GM13977 (cell line): ENCODE data around the gene ADAM8.
"Not testable (repeated sequence)": the region's sequence is repeated elsewhere in the genome, so short reads cannot be mapped to it uniquely, and the experiment has no call there.

Experiments used
- DNase-seq: peaks from one replicate; pipeline ENCODE4 v3.0.0; 2012; ENCODE audit warnings: low spot score
- in situ Hi-C: fragments of 300-500 bp; cut with MboI; formaldehyde crosslinking; loops from one replicate; pipeline ENCODE4 v1.12.0; 2022; ENCODE audit warnings: low sequenced_read_pairs, low pct_unique_long_range_greater_than_20kb, mixed read lengths, inconsistent platforms; ENCODE audit not compliant: unreplicated experiment
- TF ChIP-seq, protein P1 (sequence below): IDR thresholded peaks from 2 replicates; pipeline ENCODE4 v1.5.1; 2012; ENCODE audit warnings: mild to moderate bottlenecking, control low read depth; ENCODE audit not compliant: insufficient read depth; ENCODE audit errors: extremely low read depth, missing control alignments

The ADAM8 gene

GRCh38 chr10:133225707-133226191, 50.9 kb downstream of the ADAM8 start:
- no peak for DNase-seq
- TF ChIP-seq, protein P1, sequence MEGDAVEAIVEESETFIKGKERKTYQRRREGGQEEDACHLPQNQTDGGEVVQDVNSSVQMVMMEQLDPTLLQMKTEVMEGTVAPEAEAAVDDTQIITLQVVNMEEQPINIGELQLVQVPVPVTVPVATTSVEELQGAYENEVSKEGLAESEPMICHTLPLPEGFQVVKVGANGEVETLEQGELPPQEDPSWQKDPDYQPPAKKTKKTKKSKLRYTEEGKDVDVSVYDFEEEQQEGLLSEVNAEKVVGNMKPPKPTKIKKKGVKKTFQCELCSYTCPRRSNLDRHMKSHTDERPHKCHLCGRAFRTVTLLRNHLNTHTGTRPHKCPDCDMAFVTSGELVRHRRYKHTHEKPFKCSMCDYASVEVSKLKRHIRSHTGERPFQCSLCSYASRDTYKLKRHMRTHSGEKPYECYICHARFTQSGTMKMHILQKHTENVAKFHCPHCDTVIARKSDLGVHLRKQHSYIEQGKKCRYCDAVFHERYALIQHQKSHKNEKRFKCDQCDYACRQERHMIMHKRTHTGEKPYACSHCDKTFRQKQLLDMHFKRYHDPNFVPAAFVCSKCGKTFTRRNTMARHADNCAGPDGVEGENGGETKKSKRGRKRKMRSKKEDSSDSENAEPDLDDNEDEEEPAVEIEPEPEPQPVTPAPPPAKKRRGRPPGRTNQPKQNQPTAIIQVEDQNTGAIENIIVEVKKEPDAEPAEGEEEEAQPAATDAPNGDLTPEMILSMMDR = no peak
- in situ Hi-C loops = no loop called here

DNA sequence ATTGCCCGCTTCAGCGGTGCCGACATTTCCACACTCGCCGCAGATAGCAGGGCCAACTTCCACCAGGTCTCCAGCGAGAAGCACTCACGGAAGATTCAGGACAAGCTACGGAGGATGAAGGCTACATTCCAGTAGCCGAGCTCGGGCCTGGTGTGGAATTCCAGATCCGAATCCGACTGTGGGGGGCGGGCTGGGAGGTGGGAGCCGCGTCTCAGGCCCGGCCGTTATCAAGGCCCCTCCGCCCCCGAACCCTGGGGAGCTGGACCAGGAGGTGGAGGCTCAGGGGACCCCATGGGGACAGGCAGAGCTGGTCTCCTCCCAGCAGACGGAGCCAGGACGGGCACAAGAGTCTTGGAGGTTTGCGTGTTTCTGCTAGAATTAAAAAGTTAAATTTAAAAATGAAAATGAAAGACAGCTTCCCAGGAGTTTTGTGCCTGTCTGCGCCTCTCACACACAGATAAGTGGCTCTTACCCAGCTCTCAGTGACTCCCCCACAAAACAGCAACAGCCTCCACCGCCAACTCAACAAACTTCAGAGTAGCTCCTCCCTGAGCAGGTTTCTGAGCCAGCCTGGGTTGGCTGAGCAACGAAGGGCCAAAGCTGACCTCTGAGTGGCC, 51.8 kb downstream of the ADAM8 start:
- in situ Hi-C loops = no loop called here
- TF ChIP-seq, protein P1 = no peak
- no peak for DNase-seq

GRCh38 chr10:133224076-133224475, 52.6 kb downstream of the ADAM8 start:
- no peak for DNase-seq
- TF ChIP-seq, protein P1 = no peak
- in situ Hi-C loops = no loop called here

DNA sequence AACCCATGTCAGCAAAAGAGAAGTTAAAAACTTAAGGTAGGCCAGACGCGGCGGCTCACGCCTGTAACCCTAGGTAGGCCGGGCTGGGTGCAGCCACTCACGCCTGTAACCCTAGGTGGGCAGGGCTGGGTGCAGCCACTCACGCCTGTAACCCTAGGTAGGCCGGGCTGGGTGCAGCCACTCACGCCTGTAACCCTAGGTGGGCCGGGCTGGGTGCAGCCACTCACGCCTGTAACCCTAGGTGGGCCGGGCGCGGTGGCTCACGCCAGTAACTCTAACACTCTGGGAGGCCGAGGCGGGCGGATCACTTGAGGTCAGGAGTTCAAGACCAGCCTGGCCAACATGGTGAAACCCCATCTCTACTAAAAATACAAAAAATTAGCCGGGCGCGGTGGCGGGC, 54.9 kb downstream of the ADAM8 start:
- in situ Hi-C loops, DNase-seq: not testable (repeated sequence)

GRCh38 chr10:133221331-133221730, 55.3 kb downstream of the ADAM8 start:
- DNase-seq = no peak
- TF ChIP-seq, protein P1 = no peak
- in situ Hi-C loops = no loop called here

GRCh38 chr10:133219782-133220181, 56.9 kb downstream of the ADAM8 start:
- TF ChIP-seq, protein P1 = no peak
- in situ Hi-C loops = no loop called here
- DNase-seq = no peak

DNA sequence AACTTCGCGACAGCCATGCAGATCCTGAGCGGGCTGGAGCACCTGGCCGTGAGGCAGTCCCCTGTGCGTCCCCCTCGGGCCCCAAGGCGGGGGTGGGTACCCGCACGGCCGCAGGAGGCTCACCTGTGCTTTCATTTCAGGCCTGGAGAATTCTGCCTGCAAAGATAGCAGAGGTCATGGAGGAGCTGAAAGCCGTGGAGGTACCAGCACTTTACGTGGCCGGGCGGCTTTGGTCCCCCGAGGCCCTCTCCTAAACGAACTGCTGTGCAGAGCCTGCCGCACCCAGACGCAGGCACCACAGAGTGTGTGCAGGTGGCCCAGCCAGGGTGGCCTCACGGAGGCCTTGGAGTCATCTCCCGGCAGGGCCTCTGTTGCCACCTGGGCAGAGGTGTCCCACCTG, 57.8 kb downstream of the ADAM8 start:
- in situ Hi-C loops = no loop called here
- DNase-seq = no peak
- TF ChIP-seq, protein P1 = no peak
